GM06990 (cell line): ENCODE data around the gene PHC1.

Experiments used
- DNase-seq: peaks from one replicate; pipeline ENCODE4 v3.0.0-alpha.2; 2011; ENCODE audit not compliant: insufficient read length; ENCODE audit errors: extremely low read depth
- H3K27me3 ChIP-seq: replicated peaks from 2 replicates; pipeline ENCODE4 v1.6.0; 2011; ENCODE audit warnings: low read length; ENCODE audit not compliant: control insufficient read depth, insufficient read depth
- H3K36me3 ChIP-seq: 2 replicates; pipeline ENCODE4 v1.5.1; 2011; ENCODE audit warnings: low read length; ENCODE audit not compliant: control insufficient read depth, insufficient read depth
- H3K4me3 ChIP-seq: replicated peaks from 2 replicates; pipeline ENCODE4 v1.5.1; 2011; ENCODE audit warnings: low read depth, mild to moderate bottlenecking, control low read depth, low read length
- CTCF ChIP-seq: IDR thresholded peaks from 2 replicates; pipeline ENCODE4 v1.5.1; 2011; ENCODE audit warnings: low read length, control low read depth, mild to moderate bottlenecking, inconsistent platforms; ENCODE audit not compliant: insufficient read depth, poor library complexity, severe bottlenecking

The PHC1 gene

GRCh38 chr12:8956073-8956472 lies 41.8 kb downstream of the PHC1 start:
- Histone ChIP-seq H3K27me3 (no peaks in the 10 kb centered on the region), H3K4me3 (no peak overlapping the region), H3K36me3 (no peaks in the 10 kb centered on the region)
- TF ChIP-seq CTCF = no peak
- DNase-seq = no peak

- Histone ChIP-seq H3K36me3 (no peaks in the 10 kb centered on the region), H3K4me3 (no peak overlapping the region), H3K27me3 (no peaks in the 10 kb centered on the region)
- DNase-seq = no peak
- TF ChIP-seq CTCF = no peak
Measured at GRCh38 chr12:8956772-8957171, 42.5 kb downstream of the PHC1 start.

- H3K27me3 ChIP-seq = no peaks in the 10 kb centered on the region
- no peaks in the 10 kb centered on the region for H3K36me3 ChIP-seq
- no peak for TF ChIP-seq CTCF
- no peak for DNase-seq
- H3K4me3 ChIP-seq = no peak overlapping the region
Measured at GRCh38 chr12:8957561-8957960, 43.3 kb downstream of the PHC1 start.

GRCh38 chr12:8958066-8958465 lies 43.8 kb downstream of the PHC1 start:
- TF ChIP-seq CTCF = no peak
- H3K27me3 ChIP-seq = no peaks in the 10 kb centered on the region
- no peaks in the 10 kb centered on the region for H3K36me3 ChIP-seq
- no peak overlapping the region for H3K4me3 ChIP-seq
- DNase-seq = no peak

- no peak overlapping the region for H3K4me3 ChIP-seq
- no peak for DNase-seq
- no peak for TF ChIP-seq CTCF
Measured at GRCh38 chr12:8960176-8960575, 45.9 kb downstream of the PHC1 start.

GRCh38 chr12:8968761-8969160 lies 54.5 kb downstream of the PHC1 start:
- no peak for DNase-seq
- Histone ChIP-seq H3K27me3 (no peaks in the 10 kb centered on the region), H3K4me3 (no peak overlapping the region), H3K36me3 (no peaks in the 10 kb centered on the region)
- TF ChIP-seq CTCF = no peak

More at GRCh38 chr12:8960176-8960575, 45.9 kb downstream of the PHC1 start:
- H3K27me3 ChIP-seq = no peaks in the 10 kb centered on the region
- H3K36me3 ChIP-seq = no peaks in the 10 kb centered on the region
